ENCODE data around the gene NMNAT2. TPM values are rescaled to one million over a fixed set of nuclear protein-coding genes. Genes with fewer than 3 reads are reported as not detected.

The NMNAT2 gene
- total RNA-seq, 1 donor from 2014 or later: 0.50 TPM

GRCh38 chr1:183277821-183278738 is 140.1 kb downstream of the NMNAT2 start:
- Mint-ChIP-seq H3K4me1 (ENCODE audit: low read depth, unreplicated experiment) (peaks cover 25% of the 10 kb centered on the region), H3K36me3 (ENCODE audit: low read depth, unreplicated experiment) (no peaks in the 10 kb centered on the region), H3K4me3 (ENCODE audit: unreplicated experiment) (no peak overlapping the region), H3K27me3 (ENCODE audit: low read depth, unreplicated experiment) (no peaks in the 10 kb centered on the region), H3K9me3 (ENCODE audit: unreplicated experiment) (no peaks in the 10 kb centered on the region), H3K27ac (ENCODE audit: unreplicated experiment) (peak overlapping the region; percentile 79)
- peak overlapping the region; percentile 76 for H3K9ac ChIP-seq (ENCODE audit: low read length)
- no peaks in the 10 kb centered on the region for H3K36me3 ChIP-seq (ENCODE audit: insufficient read depth, low read length)
- H3K79me2 ChIP-seq (ENCODE audit: insufficient read depth, low read length): no peaks in the 10 kb centered on the region
- TF ChIP-seq CTCF (IDR thresholded peaks at IDR 0.05; ENCODE audit: insufficient read depth, low read depth, low read length): no peak
- H3K27ac ChIP-seq (ENCODE audit: low read depth, low read length): peak overlapping the region; percentile 96
- H3K27me3 ChIP-seq (ENCODE audit: insufficient read depth, low read length): no peaks in the 10 kb centered on the region
- DNase-seq (ENCODE audit: low read depth) (peak; percentile 81), FAIRE-seq (no peak)
- peak overlapping the region; percentile 22 for H3K4me3 ChIP-seq (ENCODE audit: insufficient read depth, low read depth, low read length)
- H3K4me2 ChIP-seq (ENCODE audit: low read length): peak overlapping the region; percentile 70
- peak overlapping the region; percentile 69 for H2AFZ ChIP-seq (ENCODE audit: low read depth, low read length)
- H3K9me3 ChIP-seq (ENCODE audit: insufficient read depth, low read depth, low read length): no peaks in the 10 kb centered on the region
- H4K20me1 ChIP-seq (ENCODE audit: insufficient read depth, low read length): no peaks in the 10 kb centered on the region
- H3K4me1 ChIP-seq (ENCODE audit: insufficient read depth, low read length): peaks cover 33% of the 10 kb centered on the region

DNA sequence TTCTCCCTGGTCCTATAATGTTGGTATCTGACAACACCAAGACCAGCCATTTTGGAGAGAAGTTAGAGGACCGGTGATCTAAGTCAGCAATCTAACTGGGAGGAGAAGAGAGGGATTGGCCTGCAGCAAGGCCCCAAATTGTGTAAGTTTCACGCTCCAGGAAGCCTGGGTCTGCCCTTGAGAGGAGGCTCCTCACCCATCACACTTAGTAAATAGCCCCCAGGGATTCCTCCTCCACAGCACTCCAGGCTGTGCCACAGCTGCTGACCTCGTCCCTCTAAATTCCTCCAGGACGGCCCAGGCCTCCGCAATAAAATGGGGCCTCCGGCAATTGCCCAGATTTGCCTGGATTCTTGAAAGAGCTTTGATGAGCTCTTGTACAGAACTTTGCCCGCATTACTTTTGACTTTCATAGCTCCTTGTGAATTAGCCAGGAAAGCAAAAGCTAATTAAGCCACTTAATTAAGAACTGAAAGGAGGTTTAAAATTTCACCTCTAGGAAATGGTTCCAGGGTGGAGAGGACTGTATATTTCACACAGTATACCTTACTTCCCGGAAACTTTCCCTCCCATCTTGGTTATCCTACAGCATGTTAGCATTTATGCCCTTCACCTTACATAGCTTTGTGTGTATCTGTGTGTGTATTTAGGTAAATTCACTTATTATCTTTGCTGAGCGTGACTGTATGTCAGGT is 141.6 kb downstream of the NMNAT2 start:
- Mint-ChIP-seq H3K36me3 (ENCODE audit: low read depth, unreplicated experiment) (no peaks in the 10 kb centered on the region), H3K27ac (ENCODE audit: unreplicated experiment) (no peak overlapping the region), H3K4me3 (ENCODE audit: unreplicated experiment) (no peak overlapping the region), H3K4me1 (ENCODE audit: low read depth, unreplicated experiment) (peaks cover 31% of the 10 kb centered on the region), H3K9me3 (ENCODE audit: unreplicated experiment) (no peaks in the 10 kb centered on the region), H3K27me3 (ENCODE audit: low read depth, unreplicated experiment) (no peaks in the 10 kb centered on the region)
- no peak for TF ChIP-seq CTCF (IDR thresholded peaks at IDR 0.05; ENCODE audit: insufficient read depth, low read depth, low read length)
- no peak for TF ChIP-seq EZH2 (IDR thresholded peaks at IDR 0.05; ENCODE audit: insufficient read depth, low read length)
- no peaks in the 10 kb centered on the region for H3K27me3 ChIP-seq (ENCODE audit: insufficient read depth, low read length)
- no peak overlapping the region for H2AFZ ChIP-seq (ENCODE audit: low read depth, low read length)
- H3K79me2 ChIP-seq (ENCODE audit: insufficient read depth, low read length): no peaks in the 10 kb centered on the region
- H3K4me1 ChIP-seq (ENCODE audit: insufficient read depth, low read length): peaks cover 44% of the 10 kb centered on the region
- no peak for DNase-seq (ENCODE audit: low read depth)
- no peak for FAIRE-seq
- no peak overlapping the region for H3K9ac ChIP-seq (ENCODE audit: low read length)
- H3K27ac ChIP-seq (ENCODE audit: low read depth, low read length): no peak overlapping the region
- no peaks in the 10 kb centered on the region for H3K9me3 ChIP-seq (ENCODE audit: insufficient read depth, low read depth, low read length)
- no peaks in the 10 kb centered on the region for H4K20me1 ChIP-seq (ENCODE audit: insufficient read depth, low read length)
- no peak overlapping the region for H3K4me3 ChIP-seq (ENCODE audit: insufficient read depth, low read depth, low read length)
- no peak overlapping the region for H3K4me2 ChIP-seq (ENCODE audit: low read length)
- no peaks in the 10 kb centered on the region for H3K36me3 ChIP-seq (ENCODE audit: insufficient read depth, low read length)
